WI38 (cell line): ENCODE data around the gene UTP25.
"Not testable (repeated sequence)": the region's sequence is repeated elsewhere in the genome, so short reads cannot be mapped to it uniquely, and the experiment has no call there.

Source experiments
- H3K4me3 ChIP-seq: 2 replicates; pipeline ENCODE4 v1.5.1; 2011; ENCODE audit warnings: low read depth, mild to moderate bottlenecking, control low read depth, low read length
- TF ChIP-seq, protein P1 (sequence below): IDR thresholded peaks from 2 replicates; pipeline ENCODE4 v1.5.1; 2012; ENCODE audit warnings: low read depth, mild to moderate bottlenecking, control low read depth, low read length

The UTP25 gene

GRCh38 chr1:209787551-209787950 lies 40.2 kb upstream of the UTP25 start:
- TF ChIP-seq, protein P1, sequence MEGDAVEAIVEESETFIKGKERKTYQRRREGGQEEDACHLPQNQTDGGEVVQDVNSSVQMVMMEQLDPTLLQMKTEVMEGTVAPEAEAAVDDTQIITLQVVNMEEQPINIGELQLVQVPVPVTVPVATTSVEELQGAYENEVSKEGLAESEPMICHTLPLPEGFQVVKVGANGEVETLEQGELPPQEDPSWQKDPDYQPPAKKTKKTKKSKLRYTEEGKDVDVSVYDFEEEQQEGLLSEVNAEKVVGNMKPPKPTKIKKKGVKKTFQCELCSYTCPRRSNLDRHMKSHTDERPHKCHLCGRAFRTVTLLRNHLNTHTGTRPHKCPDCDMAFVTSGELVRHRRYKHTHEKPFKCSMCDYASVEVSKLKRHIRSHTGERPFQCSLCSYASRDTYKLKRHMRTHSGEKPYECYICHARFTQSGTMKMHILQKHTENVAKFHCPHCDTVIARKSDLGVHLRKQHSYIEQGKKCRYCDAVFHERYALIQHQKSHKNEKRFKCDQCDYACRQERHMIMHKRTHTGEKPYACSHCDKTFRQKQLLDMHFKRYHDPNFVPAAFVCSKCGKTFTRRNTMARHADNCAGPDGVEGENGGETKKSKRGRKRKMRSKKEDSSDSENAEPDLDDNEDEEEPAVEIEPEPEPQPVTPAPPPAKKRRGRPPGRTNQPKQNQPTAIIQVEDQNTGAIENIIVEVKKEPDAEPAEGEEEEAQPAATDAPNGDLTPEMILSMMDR = no peak
- H3K4me3 ChIP-seq = no peak overlapping the region

- H3K4me3 ChIP-seq = no peak overlapping the region
- TF ChIP-seq, protein P1 = no peak
These were observed 38.5 kb upstream of the UTP25 start for GRCh38 chr1:209789245-209789644.

- H3K4me3 ChIP-seq = no peak overlapping the region
- TF ChIP-seq, protein P1 = no peak
These were observed 37.2 kb upstream of the UTP25 start for GRCh38 chr1:209790286-209791193.

- H3K4me3 ChIP-seq = no peak overlapping the region
- TF ChIP-seq, protein P1 = no peak
These were observed 35.9 kb upstream of the UTP25 start for GRCh38 chr1:209791920-209792319.

DNA sequence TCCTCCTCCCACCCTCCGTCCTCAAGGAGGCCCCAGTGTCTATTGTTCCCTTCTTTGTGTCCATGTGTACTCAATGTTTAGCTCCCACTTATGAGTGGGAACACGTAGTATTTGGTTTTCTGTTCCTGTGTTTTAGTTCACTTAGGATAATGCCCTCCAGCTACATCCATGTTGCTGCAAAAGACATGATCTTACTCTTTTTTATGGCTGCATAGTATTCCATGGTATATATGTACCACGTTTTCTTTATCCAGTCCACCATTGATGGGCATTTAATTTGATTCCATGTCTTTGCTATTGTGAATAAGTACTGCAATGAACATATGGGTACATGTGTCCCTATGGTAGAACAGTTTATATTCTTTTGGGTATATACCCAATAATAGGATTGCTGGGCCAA lies 34.1 kb upstream of the UTP25 start:
- not testable (repeated sequence) for H3K4me3 ChIP-seq

DNA sequence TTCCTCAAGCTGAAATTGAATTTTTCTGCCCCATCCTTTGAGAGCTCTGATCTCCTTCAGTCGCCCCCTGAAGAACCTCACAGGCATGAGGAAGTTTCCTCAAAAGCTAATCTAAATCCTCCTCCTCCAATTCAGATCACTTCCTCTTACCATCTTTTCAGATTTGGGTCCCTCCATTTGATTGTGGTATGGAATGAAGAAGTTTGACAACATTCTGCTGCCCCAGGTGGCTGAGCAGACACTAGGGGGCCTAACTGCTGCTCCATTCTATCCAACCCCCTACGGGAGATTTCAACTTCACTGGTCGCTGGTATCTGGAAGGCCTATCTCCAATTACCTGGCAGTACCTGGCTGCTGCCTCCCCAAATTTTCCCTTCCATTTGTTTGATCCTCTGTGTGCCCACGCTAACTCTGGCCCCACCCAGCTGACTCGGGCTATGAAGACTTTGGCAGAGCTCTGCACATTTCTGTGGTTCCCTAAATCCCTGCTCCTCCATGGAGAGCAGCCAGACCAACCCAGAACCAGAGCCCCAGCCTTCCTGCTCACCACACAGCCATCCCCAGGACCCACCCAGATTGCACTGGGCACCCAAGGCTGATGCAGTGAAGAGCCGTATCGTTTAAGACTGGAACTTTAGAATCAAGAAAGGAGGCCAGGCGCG lies 29.7 kb upstream of the UTP25 start:
- TF ChIP-seq, protein P1 = 0 out of 2 replicates have a peak, but pooled peaks have one; percentile 11
- H3K4me3 ChIP-seq = no peak overlapping the region

GRCh38 chr1:209800984-209801834 lies 26.6 kb upstream of the UTP25 start:
- TF ChIP-seq, protein P1 = no peak
- H3K4me3 ChIP-seq = no peak overlapping the region
